Psoas muscle (tissue), 8 donors: Measurements from ENCODE around the gene GRM1. TPM values are rescaled to one million over a fixed set of nuclear protein-coding genes. Genes with fewer than 3 reads are reported as not detected.

Experiments used
- ATAC-seq, 4 donors: fragments of 200-7000 bp; cut with Tn5 transposase; one replicate each; pipeline ENCODE4 v1.9.1; 2020; ENCODE audit warnings: moderate library complexity in 3 of 4, mild to moderate bottlenecking in 2 of 4
- DNase-seq, 2 donors: peaks; one replicate each; pipeline ENCODE4 v3.0.0-alpha.2; 2020
- H3K27ac ChIP-seq: fragments of 200-600 bp; one replicate; pipeline ENCODE4 v1.8.0; 2022
- H3K27me3 ChIP-seq, 3 donors: fragments of 200-600 bp in 1 of 3; one replicate each; pipeline versions ENCODE4 v1.6.1 to v1.8.0; 2013 to 2022; ENCODE audit warnings: low read length in 2 of 3, mild to moderate bottlenecking in 2 of 3, moderate library complexity in 1 of 3; ENCODE audit not compliant: insufficient read depth in 3 of 3
- H3K36me3 ChIP-seq, 2 donors: fragments of 200-600 bp in 1 of 2; one replicate each; pipeline versions ENCODE4 v1.6.1 to v1.8.0; 2013 to 2022; ENCODE audit warnings: low read depth in 1 of 2, mild to moderate bottlenecking in 1 of 2, moderate library complexity in 1 of 2; ENCODE audit not compliant: insufficient read depth in 1 of 2
- H3K4me1 ChIP-seq: fragments of 200-600 bp; one replicate; pipeline ENCODE4 v1.8.0; 2022
- H3K4me3 ChIP-seq: fragments of 200-600 bp; one replicate; pipeline ENCODE4 v1.8.0; 2022; ENCODE audit warnings: mild to moderate bottlenecking
- H3K9me3 ChIP-seq: fragments of 200-600 bp; one replicate; pipeline ENCODE4 v1.8.0; 2022
- WGBS, 3 donors: extraction: QIAGEN DNeasy Blood & Tissue Kit; methylation state at CpG; one replicate each; pipeline versions ENCODE4 v1.1.6 to v1.1.7; 2013; 5-methylcytosine and 5-hydroxymethylcytosine counted together
- intact Hi-C, 2 donors: fragments of 100-400 bp; cut with DNase I; formaldehyde crosslinking; loops; one replicate each; pipeline versions ENCODE4 v1.11.0 to v1.14.2; 2022
- polyA plus RNA-seq, 3 donors: library from polyadenylated mRNA; stranded (reverse); fragments of 200-250 nt; gene quantifications; one replicate each; pipeline ENCODE4 v1.2.3, GENCODE V29; 2013
- total RNA-seq, 4 donors: library from RNA; stranded (reverse); fragmentation: NEBNext Ultra II Directional in 2 of 4; extraction: Animal tissue kit (Norgen Biotek cat#: 25700) in 2 of 4; gene quantifications; one replicate each; pipeline versions ENCODE4 v1.2.1 to v1.2.4, GENCODE V29; 2021 to 2023
- TF ChIP-seq, protein P1 (sequence below): fragments of 200-600 bp; IDR thresholded peaks from one replicate; pipeline ENCODE4 v1.8.0; 2022; ENCODE audit warnings: antibody characterized with exemption
- donor health status: healthy with polysubstance abuse.
- donor health status: DM: no; HTN: no; CAD: no; lungs with moderate emphysema.
- donor health status: Bipolar disorder and iron deficiency.
- donor health status: healthy.
- donor health status: DM: yes; HTN: yes; CAD: no.
- donor health status: DM: no; HTN: no; CAD: no.
- donor health status: DM: no; HTN: no; CAD: no.
- donor health status: DM: yes; HTN: yes; CAD: no.

GRM1 gene
- total and polyA plus RNA-seq, 7 donors, result 0.03 to 2.6 (median 0.07) TPM; not detected in 4

DNA sequence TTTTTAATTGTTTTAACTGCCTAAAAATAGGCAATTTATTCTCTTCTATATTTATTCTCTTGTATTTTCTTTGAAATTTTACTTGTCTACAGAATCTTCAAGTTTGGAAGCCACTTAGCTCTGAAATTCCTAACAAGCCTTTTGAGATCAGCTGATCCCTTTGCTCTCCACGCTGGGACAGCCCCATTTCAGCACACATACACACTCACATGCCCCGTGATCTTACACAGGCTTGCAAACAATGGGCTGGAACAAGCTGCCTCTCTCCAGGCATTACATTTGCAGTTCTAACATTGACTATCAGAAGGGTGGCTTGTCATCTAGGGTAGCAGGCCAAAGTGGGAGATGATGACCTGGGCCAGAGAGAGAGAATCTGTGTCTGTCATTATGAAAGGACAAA lies 452.7 kb downstream of the GRM1 start:
- Histone ChIP-seq H3K36me3 (no peaks in the 10 kb centered on the region), H3K4me3 (no peak overlapping the region), H3K4me1 (no peaks in the 10 kb centered on the region), H3K27ac (no peak overlapping the region), H3K9me3 (no peaks in the 10 kb centered on the region), H3K27me3 (no peaks in the 10 kb centered on the region)
- WGBS, 3 donors, result 34 to 43% (median 40%) methylated on average over 2 of the region's 2 CpGs
- TF ChIP-seq, protein P1, sequence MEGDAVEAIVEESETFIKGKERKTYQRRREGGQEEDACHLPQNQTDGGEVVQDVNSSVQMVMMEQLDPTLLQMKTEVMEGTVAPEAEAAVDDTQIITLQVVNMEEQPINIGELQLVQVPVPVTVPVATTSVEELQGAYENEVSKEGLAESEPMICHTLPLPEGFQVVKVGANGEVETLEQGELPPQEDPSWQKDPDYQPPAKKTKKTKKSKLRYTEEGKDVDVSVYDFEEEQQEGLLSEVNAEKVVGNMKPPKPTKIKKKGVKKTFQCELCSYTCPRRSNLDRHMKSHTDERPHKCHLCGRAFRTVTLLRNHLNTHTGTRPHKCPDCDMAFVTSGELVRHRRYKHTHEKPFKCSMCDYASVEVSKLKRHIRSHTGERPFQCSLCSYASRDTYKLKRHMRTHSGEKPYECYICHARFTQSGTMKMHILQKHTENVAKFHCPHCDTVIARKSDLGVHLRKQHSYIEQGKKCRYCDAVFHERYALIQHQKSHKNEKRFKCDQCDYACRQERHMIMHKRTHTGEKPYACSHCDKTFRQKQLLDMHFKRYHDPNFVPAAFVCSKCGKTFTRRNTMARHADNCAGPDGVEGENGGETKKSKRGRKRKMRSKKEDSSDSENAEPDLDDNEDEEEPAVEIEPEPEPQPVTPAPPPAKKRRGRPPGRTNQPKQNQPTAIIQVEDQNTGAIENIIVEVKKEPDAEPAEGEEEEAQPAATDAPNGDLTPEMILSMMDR, result no peak
- DNase-seq (no peak), ATAC-seq (no peak)
- intact Hi-C loops, result no loop called here

DNA sequence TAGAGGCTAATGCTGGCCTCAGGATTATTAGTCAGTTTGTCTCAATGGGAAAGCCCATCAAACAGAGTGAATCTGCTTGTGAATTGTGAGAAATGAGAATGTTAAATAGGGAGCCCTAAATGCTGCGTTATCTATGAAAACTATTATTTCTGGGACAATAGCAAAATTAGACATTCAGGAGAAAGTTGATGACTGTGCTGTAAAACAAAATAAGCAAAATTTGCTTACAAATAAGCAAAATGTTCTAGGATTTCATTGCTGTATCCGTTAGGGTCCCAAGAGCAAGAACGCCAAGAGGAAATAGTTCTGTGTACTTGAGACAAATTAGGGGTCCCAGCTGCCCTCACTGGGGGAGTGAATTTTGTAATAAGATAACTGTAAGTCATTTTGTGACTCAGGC lies 455.5 kb downstream of the GRM1 start:
- no peaks in the 10 kb centered on the region for H3K4me1 ChIP-seq
- no peaks in the 10 kb centered on the region for H3K9me3 ChIP-seq
- no peak overlapping the region for H3K4me3 ChIP-seq
- H3K27ac ChIP-seq, result no peak overlapping the region
- TF ChIP-seq, protein P1, result no peak
- DNase-seq (no peak), ATAC-seq (no peak)
- intact Hi-C loops, result no loop called here
- H3K36me3 ChIP-seq, result no peaks in the 10 kb centered on the region
- no peaks in the 10 kb centered on the region for H3K27me3 ChIP-seq
- 88 to 90% (median 88%) methylated on average over 3 of the region's 3 CpGs for WGBS, 3 donors

Other genes with a start within 250 kb of the GRM1 start
- gene FBXO30, start 214.3 kb upstream of the GRM1 start, total RNA-seq, result 10 to 100 TPM; 11.3 to 75.4 (median 20.5) TPM
- 10 to 100 TPM; 11.2 to 18.6 (median 13.5) TPM for gene FBXO30, start 214.3 kb upstream of the GRM1 start, polyA plus RNA-seq
- 10 to 100 TPM in 2 of 4 donors, 1 to 10 TPM in 2; 8.6 to 10.9 (median 9.9) TPM for gene SHPRH, start 64.7 kb upstream of the GRM1 start, total RNA-seq
- 1 to 10 TPM; 2.2 to 3.8 (median 2.4) TPM for gene SHPRH, start 64.7 kb upstream of the GRM1 start, polyA plus RNA-seq